ENCODE measurements around the gene DUSP14. TPM values are rescaled to one million over a fixed set of nuclear protein-coding genes. Genes with fewer than 3 reads are reported as not detected.

The DUSP14 gene
- total RNA-seq, 2 donors from 2014 or later: 35.3 to 39.6 TPM

DNA sequence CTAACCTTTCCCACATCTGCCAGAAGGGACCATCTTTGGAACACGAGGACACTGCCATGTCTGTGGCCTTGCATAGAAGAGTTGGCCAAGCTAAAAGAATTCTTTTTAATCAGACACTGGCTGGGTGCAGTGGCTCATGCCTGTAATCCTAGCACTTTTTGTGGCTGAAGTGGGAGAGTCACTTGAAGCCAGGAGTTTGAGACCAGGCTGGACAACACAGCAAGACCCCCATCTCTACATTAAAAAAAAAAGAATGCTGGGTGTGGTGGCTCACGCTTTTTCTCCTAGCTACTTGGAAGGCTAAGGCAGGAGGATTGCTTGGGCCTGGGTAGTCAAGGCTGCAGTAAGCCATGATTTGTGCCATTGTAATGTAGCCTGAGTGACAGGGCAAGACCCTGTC lies 9.3 kb upstream of the DUSP14 start:
- Histone ChIP-seq H3K27me3 (no peaks in the 10 kb centered on the region), H3K36me3 (peaks cover 6% of the 10 kb centered on the region), H3K4me1 (peaks cover 0 to 46% of the 10 kb centered on the region in 2 donors), H3K9me3 (no peaks in the 10 kb centered on the region), H3K27ac (no peak overlapping the region), H3K4me3 (no peak overlapping the region)
- TF ChIP-seq, protein P1, sequence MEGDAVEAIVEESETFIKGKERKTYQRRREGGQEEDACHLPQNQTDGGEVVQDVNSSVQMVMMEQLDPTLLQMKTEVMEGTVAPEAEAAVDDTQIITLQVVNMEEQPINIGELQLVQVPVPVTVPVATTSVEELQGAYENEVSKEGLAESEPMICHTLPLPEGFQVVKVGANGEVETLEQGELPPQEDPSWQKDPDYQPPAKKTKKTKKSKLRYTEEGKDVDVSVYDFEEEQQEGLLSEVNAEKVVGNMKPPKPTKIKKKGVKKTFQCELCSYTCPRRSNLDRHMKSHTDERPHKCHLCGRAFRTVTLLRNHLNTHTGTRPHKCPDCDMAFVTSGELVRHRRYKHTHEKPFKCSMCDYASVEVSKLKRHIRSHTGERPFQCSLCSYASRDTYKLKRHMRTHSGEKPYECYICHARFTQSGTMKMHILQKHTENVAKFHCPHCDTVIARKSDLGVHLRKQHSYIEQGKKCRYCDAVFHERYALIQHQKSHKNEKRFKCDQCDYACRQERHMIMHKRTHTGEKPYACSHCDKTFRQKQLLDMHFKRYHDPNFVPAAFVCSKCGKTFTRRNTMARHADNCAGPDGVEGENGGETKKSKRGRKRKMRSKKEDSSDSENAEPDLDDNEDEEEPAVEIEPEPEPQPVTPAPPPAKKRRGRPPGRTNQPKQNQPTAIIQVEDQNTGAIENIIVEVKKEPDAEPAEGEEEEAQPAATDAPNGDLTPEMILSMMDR (IDR thresholded peaks at IDR 0.05): no peak
- DNase-seq (ENCODE audit: low spot score): no peak

- H3K36me3 ChIP-seq: no peaks in the 10 kb centered on the region
- peaks cover 0 to 39% of the 10 kb centered on the region in 2 donors for H3K4me1 ChIP-seq
- no peaks in the 10 kb centered on the region for H3K27me3 ChIP-seq
- no peak overlapping the region for H3K4me3 ChIP-seq
- H3K27ac ChIP-seq: peak overlapping the region in 1 of 2 donors; percentile 27
- TF ChIP-seq, protein P1 (IDR thresholded peaks at IDR 0.05): no peak
- no peaks in the 10 kb centered on the region for H3K9me3 ChIP-seq
- DNase-seq (ENCODE audit: low spot score): no peak
Measured at GRCh38 chr17:37481001-37481665, 8.6 kb upstream of the DUSP14 start.

DNA sequence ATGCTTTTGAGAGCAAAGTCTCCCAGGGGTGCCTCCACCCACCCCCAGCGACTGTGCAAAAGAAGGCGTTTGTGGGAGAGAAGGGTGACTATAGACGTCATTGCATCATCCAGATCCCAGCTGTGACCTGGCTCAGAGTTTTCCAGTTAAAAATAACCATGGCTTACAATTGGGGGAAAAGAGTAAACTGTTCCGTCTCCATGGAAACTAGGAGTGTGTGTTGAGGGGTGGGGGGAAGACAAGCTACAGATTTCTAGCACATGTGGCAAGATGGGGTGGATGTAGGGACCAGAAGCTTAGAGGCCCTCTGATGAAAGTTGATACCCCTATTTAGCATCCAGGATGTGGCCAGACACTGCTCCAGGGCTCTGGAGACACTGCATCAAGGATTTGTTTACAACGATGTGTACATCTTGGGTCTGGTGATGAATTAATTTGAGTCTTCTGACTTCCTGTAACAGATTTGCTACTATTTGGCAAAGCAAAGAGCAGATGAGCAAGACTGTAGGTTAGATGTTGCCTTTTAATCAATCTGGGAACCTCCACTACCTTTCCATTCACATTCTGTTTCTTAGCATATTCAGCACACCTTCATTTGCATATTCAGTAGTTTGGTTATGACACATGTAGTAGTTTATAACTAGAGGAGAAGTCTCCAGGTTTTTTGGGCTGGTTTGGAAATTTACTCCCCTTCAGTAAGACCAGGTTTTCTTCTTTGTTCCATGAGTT lies 6.2 kb upstream of the DUSP14 start:
- H3K4me1 ChIP-seq: peaks cover 0 to 29% of the 10 kb centered on the region in 2 donors
- H3K27ac ChIP-seq: no peak overlapping the region
- H3K36me3 ChIP-seq: no peaks in the 10 kb centered on the region
- DNase-seq (ENCODE audit: low spot score): no peak
- H3K27me3 ChIP-seq: no peaks in the 10 kb centered on the region
- no peak overlapping the region for H3K4me3 ChIP-seq
- no peaks in the 10 kb centered on the region for H3K9me3 ChIP-seq
- TF ChIP-seq, protein P1 (IDR thresholded peaks at IDR 0.05): no peak

- TF ChIP-seq, protein P1 (IDR thresholded peaks at IDR 0.05): no peak
- DNase-seq (ENCODE audit: low spot score): no peak
- Histone ChIP-seq H3K4me1 (peaks cover 0 to 39% of the 10 kb centered on the region in 2 donors), H3K36me3 (no peaks in the 10 kb centered on the region), H3K9me3 (no peaks in the 10 kb centered on the region), H3K4me3 (no peak overlapping the region), H3K27me3 (no peaks in the 10 kb centered on the region), H3K27ac (no peak overlapping the region)
Measured at GRCh38 chr17:37485938-37486570, 3.6 kb upstream of the DUSP14 start.

GRCh38 chr17:37488009-37488604 lies 1.6 kb upstream of the DUSP14 start:
- Histone ChIP-seq H3K27ac (peak overlapping the region; percentile 93 to 98), H3K36me3 (no peaks in the 10 kb centered on the region), H3K4me1 (peaks cover 0 to 48% of the 10 kb centered on the region in 2 donors), H3K27me3 (no peaks in the 10 kb centered on the region), H3K4me3 (peak overlapping the region; percentile 89 to 92), H3K9me3 (no peaks in the 10 kb centered on the region)
- no peak for DNase-seq (ENCODE audit: low spot score)
- TF ChIP-seq, protein P1 (IDR thresholded peaks at IDR 0.05): no peak

All from right atrium auricular region (tissue), 2 donors.